B cell (primary cell): ENCODE data around the gene EPSTI1.

Experiments
- CTCF ChIP-seq: fragments of 200-600 bp; IDR thresholded peaks from one replicate; pipeline ENCODE4 v1.8.0; 2022; ENCODE audit warnings: antibody characterized with exemption, mild to moderate bottlenecking
- EZH2 ChIP-seq: IDR thresholded peaks from 2 replicates; pipeline ENCODE4 v1.6.1; 2012; ENCODE audit warnings: borderline replicate concordance, low read depth, mild to moderate bottlenecking, moderate library complexity, low read length; ENCODE audit not compliant: insufficient read depth, poor library complexity, severe bottlenecking

DNA sequence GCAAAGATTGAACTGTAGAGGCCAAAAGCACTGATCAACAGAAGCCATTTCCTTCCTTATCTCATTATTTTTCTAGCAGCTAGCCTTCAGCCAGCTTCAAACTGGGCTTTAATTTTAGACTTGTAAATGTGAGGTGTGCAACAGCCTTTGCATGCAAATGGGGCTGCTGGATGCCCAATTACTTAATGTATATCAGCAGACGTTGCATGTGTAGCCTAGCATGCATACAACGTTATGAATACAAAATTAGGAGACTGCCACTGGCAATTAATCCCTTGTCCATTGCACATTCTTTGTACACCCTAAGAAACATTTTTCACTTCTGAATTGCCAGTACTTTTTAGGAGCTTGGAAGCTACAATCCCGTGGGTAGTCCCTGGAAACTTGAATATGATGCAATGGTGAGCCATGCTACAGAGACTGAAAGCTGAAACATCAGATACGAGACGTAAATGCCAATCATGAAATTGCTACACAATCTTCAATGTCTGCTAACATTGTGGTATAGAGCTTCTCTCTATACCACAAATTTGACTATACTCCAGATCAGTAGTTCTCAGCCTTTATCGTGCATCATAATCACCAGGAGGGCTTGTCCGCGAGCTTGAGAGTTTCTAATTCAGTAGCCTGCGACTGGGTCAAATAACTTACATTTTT lies 20.2 kb downstream of the EPSTI1 start:
- TF ChIP-seq CTCF (no peak), EZH2 (no peak)
